GM12878 (cell line): Measurements from ENCODE around the gene DUSP7. TPM values are rescaled to one million over a fixed set of nuclear protein-coding genes. Genes with fewer than 3 reads are reported as not detected.

Source experiments
- ATAC-seq: fragments of 200-7000 bp; cut with Tn5 transposase; 3 replicates; pipeline ENCODE4 v1.9.1; 2020; ENCODE audit warnings: mild to moderate bottlenecking, moderate library complexity
- BruUV-seq: library from RNA; stranded (reverse); fragments of 400-500 nt; replicated peaks from 2 replicates; lab custom pipeline; 2021; lab: Mats Ljungman, UMichigan
- CTCF ChIA-PET: fragments of 300-600 bp; sonication (Branson Sonifier 250); formaldehyde crosslinking; extraction: SDS; loops from one replicate; lab custom pipeline; 2021; ENCODE audit warnings: inconsistent platforms; lab: Yijun Ruan, JAX
- POLR2A ChIA-PET: fragments of 350-600 bp; formaldehyde crosslinking; extraction: SDS; loops from one replicate; lab custom pipeline; 2021; ENCODE audit warnings: inconsistent platforms; lab: Charles Lee
- RAD21 ChIA-PET: fragments of 300-600 bp; sonication (Branson Sonifier 250); formaldehyde crosslinking; loops from one replicate; lab custom pipeline; 2023; ENCODE audit warnings: antibody characterized with exemption; ENCODE audit not compliant: unreplicated experiment; lab: Charles Lee
- SMC1A ChIA-PET: fragments of 300-600 bp; sonication (Branson Sonifier 250); formaldehyde crosslinking; loops from one replicate; lab custom pipeline; 2023; ENCODE audit not compliant: unreplicated experiment, uncharacterized antibody; lab: Charles Lee
- DNase-seq: peaks from one replicate; pipeline ENCODE4 v3.0.0-alpha.2; 2011; ENCODE audit warnings: low read depth, low spot score
- FAIRE-seq: peaks from 3 replicates; lab custom pipeline; 2011; peaks lifted over from hg19 to GRCh38; lab: Jason Lieb, UNC
- H2AFZ ChIP-seq: 2 replicates; pipeline ENCODE4 v1.6.0; 2011; ENCODE audit warnings: low read depth, low read length, control low read depth; ENCODE audit not compliant: control insufficient read depth
- H3K27ac ChIP-seq: 2 replicates; pipeline ENCODE4 v1.5.1; 2011; ENCODE audit warnings: control low read depth; ENCODE audit not compliant: control insufficient read depth, insufficient read depth
- H3K27me3 ChIP-seq, 2 experiments: replicated peaks in 1 of 2; 2 replicates each; pipeline versions ENCODE4 v1.6.0 to v1.6.1; 2011; ENCODE audit warnings: low read length in 1 of 2; ENCODE audit not compliant: control insufficient read depth in 2 of 2, insufficient read depth in 2 of 2
- H3K36me3 ChIP-seq, 2 experiments: 2 replicates each; pipeline ENCODE4 v1.5.1; 2011; ENCODE audit warnings: low read length in 1 of 2; ENCODE audit not compliant: control insufficient read depth in 2 of 2, insufficient read depth in 2 of 2
- H3K4me1 ChIP-seq: 2 replicates; pipeline ENCODE4 v1.6.1; 2011; ENCODE audit warnings: mild to moderate bottlenecking, low read length, moderate library complexity, mixed read lengths; ENCODE audit not compliant: control insufficient read depth, insufficient read depth
- H3K4me2 ChIP-seq: 2 replicates; pipeline ENCODE4 v1.6.0; 2011; ENCODE audit warnings: control low read depth; ENCODE audit not compliant: control insufficient read depth, insufficient read depth
- H3K4me3 ChIP-seq: fragments of 200-600 bp; sonication (generic); 2 replicates; pipeline ENCODE4 v1.5.1; 2016
- H3K79me2 ChIP-seq: 2 replicates; pipeline ENCODE4 v1.6.0; 2011; ENCODE audit warnings: low read length; ENCODE audit not compliant: control insufficient read depth, insufficient read depth
- H3K9ac ChIP-seq: 2 replicates; pipeline ENCODE4 v1.8.0; 2011; ENCODE audit warnings: low read length, control low read depth, mixed read lengths; ENCODE audit not compliant: control insufficient read depth, insufficient read depth
- H3K9me3 ChIP-seq: replicated peaks from 3 replicates; pipeline ENCODE4 v1.5.1; 2011; ENCODE audit warnings: mild to moderate bottlenecking, low read length; ENCODE audit not compliant: control insufficient read depth, insufficient read depth
- H4K20me1 ChIP-seq: 2 replicates; pipeline ENCODE4 v1.6.0; 2011; ENCODE audit not compliant: control insufficient read depth, insufficient read depth
- ATF3 ChIP-seq: IDR thresholded peaks from 2 replicates; pipeline ENCODE4 v1.6.1; 2011; ENCODE audit warnings: low read depth, mild to moderate bottlenecking, low read length, moderate library complexity, borderline replicate concordance; ENCODE audit errors: extremely low read depth
- FOXM1 ChIP-seq: IDR thresholded peaks from 2 replicates; pipeline ENCODE4 v1.6.1; 2012; ENCODE audit warnings: low read depth, mild to moderate bottlenecking, inconsistent platforms, low read length, moderate library complexity
- MEF2B ChIP-seq: fragments of 450-650 bp; IDR thresholded peaks from 2 replicates; pipeline ENCODE4 v1.6.1; 2018; ENCODE audit warnings: mild to moderate bottlenecking, moderate library complexity; ENCODE audit not compliant: partially characterized antibody, poor library complexity, severe bottlenecking
- POLR2AphosphoS2 ChIP-seq: IDR thresholded peaks from 2 replicates; pipeline ENCODE4 v1.6.1; 2011; ENCODE audit warnings: low read depth, mild to moderate bottlenecking, low read length, improper control_type of control experiment, moderate library complexity
- RELA ChIP-seq: fragments of 450-650 bp; IDR thresholded peaks from 2 replicates; pipeline ENCODE4 v1.8.0; 2014; ENCODE audit warnings: borderline replicate concordance; ENCODE audit not compliant: partially characterized antibody
- SIN3A ChIP-seq: IDR thresholded peaks from 2 replicates; pipeline ENCODE4 v1.6.1; 2012; ENCODE audit warnings: low read depth, low read length, improper control_type of control experiment
- ZBTB11 ChIP-seq: fragments of 450-650 bp; formaldehyde crosslinking; IDR thresholded peaks from 2 replicates; pipeline ENCODE4 v1.5.0; 2022; ENCODE audit warnings: mild to moderate bottlenecking, missing genetic modification characterization
- ZBTB4 ChIP-seq: fragments of 450-650 bp; formaldehyde crosslinking; IDR thresholded peaks from 2 replicates; pipeline ENCODE4 v1.4.0; 2022; ENCODE audit warnings: mild to moderate bottlenecking, moderate library complexity
- ZZZ3 ChIP-seq: IDR thresholded peaks from 2 replicates; pipeline ENCODE4 v1.6.1; 2011; ENCODE audit warnings: low read depth; ENCODE audit not compliant: control insufficient read depth, insufficient read length
- WGBS: methylation state at CpG from one replicate; pipeline ENCODE4 v1.1.6; 2016; ENCODE audit warnings: low lambda C conversion rate; ENCODE audit not compliant: insufficient replicate concordance, insufficient coverage; ENCODE audit errors: missing lambda C conversion rate; 5-methylcytosine and 5-hydroxymethylcytosine counted together
- in situ Hi-C: fragments of 300-500 bp; cut with MboI; formaldehyde crosslinking; loops from 9 replicates; pipeline ENCODE4 v1.14.3; 2018; ENCODE audit warnings: mixed read lengths
- intact Hi-C: fragments of 100-400 bp; cut with micrococcal nuclease; formaldehyde crosslinking; loops from one replicate; pipeline ENCODE4 v1.14.2; 2022; ENCODE audit not compliant: unreplicated experiment
- polyA plus RNA-seq, 11 experiments: library from polyadenylated mRNA; depleted of rRNA in 4 of 11; unstranded in 6 of 11; stranded (reverse) in 5 of 11; fragments of >200 nt; fragmentation: Nextera tagmentation in 4 of 11; fragmentation: Illumina TruSeq in 1 of 11; extraction: Ambion mirVana in 4 of 11; extraction: Trizol in 1 of 11; gene quantifications; 1 replicate in 1 of 11; 2 replicates in 10 of 11; pipeline versions ENCODE4 v1.2.1 to v1.2.3, GENCODE V29; 2011 to 2016; ENCODE audit warnings: inconsistent platforms in 2 of 11, missing spikeins in 2 of 11, low read depth in 1 of 11
- total RNA-seq, 4 experiments: library from RNA; depleted of rRNA in 3 of 4; stranded (reverse); fragments of >200 nt in 3 of 4; fragmentation: Illumina TruSeq in 1 of 4; extraction: Trizol in 1 of 4; gene quantifications; 2 replicates each; pipeline versions ENCODE4 v1.2.1 to v1.2.3, GENCODE V29; 2013 to 2021
- TF ChIP-seq, protein P1 (sequence below): fragments of 450-650 bp; IDR thresholded peaks from 2 replicates; pipeline ENCODE4 v1.6.1; 2017; ENCODE audit warnings: low read depth, mild to moderate bottlenecking, moderate library complexity
- TF ChIP-seq, protein P2 (sequence below): fragments of 150-350 bp; IDR thresholded peaks from 2 replicates; pipeline ENCODE4 v1.6.1; 2014; ENCODE audit warnings: mild to moderate bottlenecking, low read depth, low read length

The DUSP7 gene
- total and polyA plus RNA-seq, 10 of the 15 experiments (the other 5 are each of a cell fraction or from before 2014, with no cell fraction given) = 0.73 to 17.0 (median 7.9) TPM

DNA sequence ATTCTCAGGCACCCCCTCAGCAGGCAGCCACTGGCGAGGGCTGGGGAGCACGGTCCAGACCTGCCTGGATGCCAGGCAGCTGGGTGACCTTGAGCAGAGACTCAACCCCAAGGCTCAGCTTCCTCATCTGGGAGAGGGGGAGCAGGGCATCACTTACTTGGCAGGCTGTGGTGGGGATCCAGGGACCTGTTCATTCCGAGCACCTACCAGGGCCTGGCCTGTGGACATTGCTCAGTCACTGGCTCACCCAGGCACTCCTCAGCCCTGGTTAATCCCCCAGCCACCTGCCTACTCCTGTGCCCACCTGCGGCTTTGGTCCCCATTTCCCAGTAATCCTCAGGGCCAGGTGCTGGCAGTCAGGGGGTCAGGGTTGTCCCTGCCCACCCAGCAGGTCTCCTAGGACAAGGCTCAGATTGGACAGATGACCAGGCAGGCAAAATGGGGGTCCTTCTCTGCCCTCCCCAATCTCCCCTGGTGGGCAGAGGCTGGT, 51.4 kb downstream of the DUSP7 start:
- ChIA-PET SMC1A (interaction anchor here (0.8 to 7.7 kb wide), 17 partner anchors 8 to 143 kb away, joined by 3 to 179 read pairs (median 6); partner anchors contain the start of genes DUSP7 and RRP9), RAD21 (interaction anchor here (1.1 to 8.5 kb wide), 20 partner anchors 7 to 334 kb away, joined by 3 to 165 read pairs (median 8); partner anchors contain the start of genes DUSP7, RPL29 and TLR9), CTCF (interaction anchor here (0.6 to 10.6 kb wide), 29 partner anchors 9 to 333 kb away, joined by 3 to 334 read pairs (median 7); partner anchors contain the start of genes ACY1, DUSP7, PARP3 and RRP9), POLR2A (interaction anchor here (0.7 to 1.7 kb wide), 5 partner anchors 18 to 118 kb away, joined by 4 to 6 read pairs (median 4); no protein-coding TSS in a partner anchor)
- no peaks in the 10 kb centered on the region for H3K36me3 ChIP-seq
- FAIRE-seq = no peak
- H3K4me3 ChIP-seq = no peak overlapping the region
- intact Hi-C loops (no loop called here), in situ Hi-C loops (loop anchor here (5.0 kb wide), 1 partner anchor 137 kb away; no protein-coding TSS in a partner anchor)
- H3K9me3 ChIP-seq = no peaks in the 10 kb centered on the region
- H2AFZ ChIP-seq = no peak overlapping the region
- H3K4me1 ChIP-seq = peaks cover 12% of the 10 kb centered on the region
- 55% methylated on average over 4 of the region's 4 CpGs for WGBS
- BruUV-seq = no TSS peak
- no peak for ATAC-seq
- H3K27me3 ChIP-seq = no peaks in the 10 kb centered on the region; a peak in 1 of 4 replicates
- H3K9ac ChIP-seq = no peak overlapping the region
- no peak overlapping the region for H3K4me2 ChIP-seq
- no peaks in the 10 kb centered on the region for H3K79me2 ChIP-seq
- no peak overlapping the region for H3K27ac ChIP-seq
- DNase-seq = no peak
- H4K20me1 ChIP-seq = no peaks in the 10 kb centered on the region
- TF ChIP-seq POLR2AphosphoS2 (no peak), ZBTB4 (no peak), ZZZ3 (no peak), FOXM1 (no peak), ATF3 (no peak), MEF2B (no peak), ZBTB11 (CRISPR knock-in tag) (no peak), SIN3A (no peak), RELA (no peak)
- TF ChIP-seq, protein P1, sequence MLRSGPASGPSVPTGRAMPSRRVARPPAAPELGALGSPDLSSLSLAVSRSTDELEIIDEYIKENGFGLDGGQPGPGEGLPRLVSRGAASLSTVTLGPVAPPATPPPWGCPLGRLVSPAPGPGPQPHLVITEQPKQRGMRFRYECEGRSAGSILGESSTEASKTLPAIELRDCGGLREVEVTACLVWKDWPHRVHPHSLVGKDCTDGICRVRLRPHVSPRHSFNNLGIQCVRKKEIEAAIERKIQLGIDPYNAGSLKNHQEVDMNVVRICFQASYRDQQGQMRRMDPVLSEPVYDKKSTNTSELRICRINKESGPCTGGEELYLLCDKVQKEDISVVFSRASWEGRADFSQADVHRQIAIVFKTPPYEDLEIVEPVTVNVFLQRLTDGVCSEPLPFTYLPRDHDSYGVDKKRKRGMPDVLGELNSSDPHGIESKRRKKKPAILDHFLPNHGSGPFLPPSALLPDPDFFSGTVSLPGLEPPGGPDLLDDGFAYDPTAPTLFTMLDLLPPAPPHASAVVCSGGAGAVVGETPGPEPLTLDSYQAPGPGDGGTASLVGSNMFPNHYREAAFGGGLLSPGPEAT = no peak
- TF ChIP-seq, protein P2, sequence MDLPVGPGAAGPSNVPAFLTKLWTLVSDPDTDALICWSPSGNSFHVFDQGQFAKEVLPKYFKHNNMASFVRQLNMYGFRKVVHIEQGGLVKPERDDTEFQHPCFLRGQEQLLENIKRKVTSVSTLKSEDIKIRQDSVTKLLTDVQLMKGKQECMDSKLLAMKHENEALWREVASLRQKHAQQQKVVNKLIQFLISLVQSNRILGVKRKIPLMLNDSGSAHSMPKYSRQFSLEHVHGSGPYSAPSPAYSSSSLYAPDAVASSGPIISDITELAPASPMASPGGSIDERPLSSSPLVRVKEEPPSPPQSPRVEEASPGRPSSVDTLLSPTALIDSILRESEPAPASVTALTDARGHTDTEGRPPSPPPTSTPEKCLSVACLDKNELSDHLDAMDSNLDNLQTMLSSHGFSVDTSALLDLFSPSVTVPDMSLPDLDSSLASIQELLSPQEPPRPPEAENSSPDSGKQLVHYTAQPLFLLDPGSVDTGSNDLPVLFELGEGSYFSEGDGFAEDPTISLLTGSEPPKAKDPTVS = no peak
